Measurements from ENCODE around the gene COL24A1. TPM values are rescaled to one million over a fixed set of nuclear protein-coding genes. Genes with fewer than 3 reads are reported as not detected.

Gene COL24A1
- total and polyA plus RNA-seq, 10 donors, result 0.06 to 1.1 (median 0.55) TPM

Small RNA genes within 50 kb of the gene (small RNA-seq; reads per million reads assigned to genes)
- 0 to 0.21 (median 0.03) reads per million in 4 donors for gene RNA5SP51

Other genes with a start within 250 kb of the COL24A1 start
- gene ODF2L, start 239.6 kb upstream of the COL24A1 start, total RNA-seq, result 100 to 1,000 TPM in 1 of 7 donors, 10 to 100 TPM in 6; 57.3 to 132 (median 87.5) TPM
- 100 to 1,000 TPM in 2 of 3 donors, 10 to 100 TPM in 1; 39.1 to 123 (median 114) TPM for gene ODF2L, start 239.6 kb upstream of the COL24A1 start, polyA plus RNA-seq